Measurements from ENCODE around the gene SORCS2. TPM values are rescaled to one million over a fixed set of nuclear protein-coding genes. Genes with fewer than 3 reads are reported as not detected.

Gene SORCS2
- total RNA-seq, 5 donors from 2014 or later (not counting 1 experiment from before 2014, with no cell fraction given), result 0.22 TPM; not detected in 4

GRCh38 chr4:7295197-7295910 lies 103.0 kb downstream of the SORCS2 start:
- peaks cover 9 to 22% of the 10 kb centered on the region in 2 donors for H3K27me3 Mint-ChIP-seq
- DNase-seq (no peak), ATAC-seq (replicated peaks in 1 of 4) (no peak)
- peaks cover 0 to 34% of the 10 kb centered on the region in 2 experiments for H3K27me3 ChIP-seq (replicated peaks in 1 of 2; ENCODE audit: control insufficient read depth in 2 of 2, extremely low read depth in 1 of 2, insufficient read depth in 2 of 2, low read length in 1 of 2)
- H3K27ac Mint-ChIP-seq, result no peak overlapping the region
- ChIA-PET CTCF (no interaction called here), POLR2A (no interaction called here)
- peaks cover 0 to 4% (median 1%) of the 10 kb centered on the region in 3 donors for H3K4me1 Mint-ChIP-seq
- H3K9me3 Mint-ChIP-seq, result no peaks in the 10 kb centered on the region
- no peaks in the 10 kb centered on the region for H3K4me1 ChIP-seq (ENCODE audit: control insufficient read depth in 1 of 2, extremely low read depth in 1 of 2, insufficient read depth in 2 of 2, low read length in 2 of 2)
- WGBS (ENCODE audit: insufficient coverage), result 91% methylated on average over 20 of the region's 22 CpGs
- H3K27ac ChIP-seq (ENCODE audit: low read length), result no peak overlapping the region
- no peak overlapping the region for H3K4me3 ChIP-seq (ENCODE audit: control insufficient read depth in 1 of 2, extremely low read depth in 1 of 2, low read length in 1 of 2)
- H3K4me3 Mint-ChIP-seq, result no peak overlapping the region
- H3K36me3 ChIP-seq (ENCODE audit: control insufficient read depth in 2 of 2, extremely low read depth in 1 of 2, insufficient read depth in 1 of 2, low read length in 1 of 2), result no peaks in the 10 kb centered on the region
- H3K9me3 ChIP-seq, result no peaks in the 10 kb centered on the region
- no peaks in the 10 kb centered on the region for H3K36me3 Mint-ChIP-seq

GRCh38 chr4:7295911-7296660 lies 103.7 kb downstream of the SORCS2 start:
- Mint-ChIP-seq H3K4me3 (no peak overlapping the region), H3K4me1 (peaks cover 0 to 4% (median 1%) of the 10 kb centered on the region in 3 donors), H3K36me3 (no peaks in the 10 kb centered on the region), H3K27me3 (peaks cover 9 to 22% of the 10 kb centered on the region in 2 donors), H3K27ac (no peak overlapping the region), H3K9me3 (no peaks in the 10 kb centered on the region)
- no peak for ATAC-seq (replicated peaks in 1 of 4)
- ChIA-PET CTCF (no interaction called here), POLR2A (no interaction called here)
- 61% methylated on average over 11 of the region's 19 CpGs for WGBS (ENCODE audit: insufficient coverage)
- H3K4me1 ChIP-seq (ENCODE audit: control insufficient read depth in 1 of 2, extremely low read depth in 1 of 2, insufficient read depth in 2 of 2, low read length in 2 of 2), result no peaks in the 10 kb centered on the region
- no peaks in the 10 kb centered on the region for H3K9me3 ChIP-seq
- no peak overlapping the region for H3K27ac ChIP-seq (ENCODE audit: low read length)
- H3K4me3 ChIP-seq (ENCODE audit: control insufficient read depth in 1 of 2, extremely low read depth in 1 of 2, low read length in 1 of 2), result no peak overlapping the region
- H3K27me3 ChIP-seq (replicated peaks in 1 of 2; ENCODE audit: control insufficient read depth in 2 of 2, extremely low read depth in 1 of 2, insufficient read depth in 2 of 2, low read length in 1 of 2), result peaks cover 0 to 34% of the 10 kb centered on the region in 2 experiments
- no peaks in the 10 kb centered on the region for H3K36me3 ChIP-seq (ENCODE audit: control insufficient read depth in 2 of 2, extremely low read depth in 1 of 2, insufficient read depth in 1 of 2, low read length in 1 of 2)
- no peak for DNase-seq

DNA sequence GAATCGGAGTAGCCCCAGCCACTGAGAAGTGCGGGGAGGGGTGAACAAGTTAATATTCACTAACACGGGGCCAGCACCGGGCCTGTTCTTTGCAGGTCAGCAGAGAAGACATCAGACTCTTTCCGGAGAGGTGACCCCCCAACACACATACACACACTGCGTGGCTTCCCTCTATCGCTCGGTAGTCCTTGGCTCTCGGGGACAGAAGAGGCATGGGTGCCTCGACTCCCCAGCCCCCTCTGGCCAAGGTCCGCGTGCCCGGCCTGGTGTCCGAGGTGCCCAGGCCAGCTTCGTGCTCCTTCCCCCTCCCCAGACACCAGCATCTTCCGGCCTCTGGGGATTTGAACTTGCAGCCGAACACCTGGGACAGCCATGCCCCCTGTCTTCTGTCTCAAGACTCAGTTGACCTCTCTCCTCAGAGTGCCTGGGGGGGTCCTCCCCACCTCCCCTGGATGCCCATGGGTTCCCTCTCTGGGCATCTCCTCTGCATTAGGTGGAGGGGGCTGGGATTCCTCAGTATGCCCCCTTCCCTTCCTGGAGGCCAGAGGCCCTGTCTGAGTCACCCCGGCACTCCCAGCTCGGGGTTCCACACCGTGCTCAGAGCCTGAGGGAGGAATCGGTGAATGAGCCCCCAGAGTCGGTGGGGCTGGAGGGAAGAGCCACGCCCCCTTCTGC lies 104.5 kb downstream of the SORCS2 start:
- Mint-ChIP-seq H3K27ac (no peak overlapping the region), H3K9me3 (no peaks in the 10 kb centered on the region), H3K36me3 (no peaks in the 10 kb centered on the region), H3K27me3 (peaks cover 9 to 23% of the 10 kb centered on the region in 2 donors), H3K4me3 (no peak overlapping the region), H3K4me1 (peaks cover 0 to 4% (median 1%) of the 10 kb centered on the region in 3 donors)
- DNase-seq (no peak), ATAC-seq (replicated peaks in 1 of 4) (no peak)
- POLR2A ChIA-PET, result no interaction called here
- H3K4me1 ChIP-seq (ENCODE audit: control insufficient read depth in 1 of 2, extremely low read depth in 1 of 2, insufficient read depth in 2 of 2, low read length in 2 of 2), result no peaks in the 10 kb centered on the region
- H3K27ac ChIP-seq (ENCODE audit: low read length), result no peak overlapping the region
- CTCF ChIA-PET, result no interaction called here
- no peaks in the 10 kb centered on the region for H3K9me3 ChIP-seq
- WGBS (ENCODE audit: insufficient coverage), result 83% methylated on average over 13 of the region's 23 CpGs
- H3K4me3 ChIP-seq (ENCODE audit: control insufficient read depth in 1 of 2, extremely low read depth in 1 of 2, low read length in 1 of 2), result no peak overlapping the region
- H3K27me3 ChIP-seq (replicated peaks in 1 of 2; ENCODE audit: control insufficient read depth in 2 of 2, extremely low read depth in 1 of 2, insufficient read depth in 2 of 2, low read length in 1 of 2), result peaks cover 0 to 34% of the 10 kb centered on the region in 2 experiments
- H3K36me3 ChIP-seq (ENCODE audit: control insufficient read depth in 2 of 2, extremely low read depth in 1 of 2, insufficient read depth in 1 of 2, low read length in 1 of 2), result no peaks in the 10 kb centered on the region

DNA sequence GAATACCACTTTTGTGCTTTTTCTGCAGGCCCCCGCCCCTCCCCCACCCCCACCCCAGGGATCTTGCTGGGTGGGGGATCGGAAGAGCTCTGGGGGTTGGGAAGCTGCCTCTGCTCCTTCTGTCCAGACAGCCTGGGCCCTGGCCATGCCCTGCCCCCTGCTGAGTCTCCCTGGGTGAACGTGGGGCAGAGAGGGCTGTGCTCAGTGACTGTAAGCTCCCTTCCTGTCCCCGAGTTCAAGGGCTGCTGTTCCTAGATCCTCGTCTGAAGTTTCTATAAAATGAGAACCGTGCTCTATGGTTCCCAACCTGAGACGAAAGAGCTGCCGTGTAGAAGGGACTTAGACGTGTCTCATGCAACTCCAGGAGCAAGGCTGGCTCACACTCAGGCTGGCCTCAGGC lies 105.0 kb downstream of the SORCS2 start:
- ChIA-PET POLR2A (no interaction called here), CTCF (no interaction called here)
- Histone ChIP-seq H3K27me3 (replicated peaks in 1 of 2; ENCODE audit: control insufficient read depth in 2 of 2, extremely low read depth in 1 of 2, insufficient read depth in 2 of 2, low read length in 1 of 2) (peaks cover 0 to 38% of the 10 kb centered on the region in 2 experiments), H3K27ac (ENCODE audit: low read length) (no peak overlapping the region), H3K9me3 (no peaks in the 10 kb centered on the region), H3K4me1 (ENCODE audit: control insufficient read depth in 1 of 2, extremely low read depth in 1 of 2, insufficient read depth in 2 of 2, low read length in 2 of 2) (no peaks in the 10 kb centered on the region), H3K36me3 (ENCODE audit: control insufficient read depth in 2 of 2, extremely low read depth in 1 of 2, insufficient read depth in 1 of 2, low read length in 1 of 2) (no peaks in the 10 kb centered on the region), H3K4me3 (ENCODE audit: control insufficient read depth in 1 of 2, extremely low read depth in 1 of 2, low read length in 1 of 2) (no peak overlapping the region)
- DNase-seq (no peak), ATAC-seq (replicated peaks in 1 of 4) (no peak)
- Mint-ChIP-seq H3K9me3 (no peaks in the 10 kb centered on the region), H3K36me3 (no peaks in the 10 kb centered on the region), H3K4me1 (peaks cover 0 to 4% (median 1%) of the 10 kb centered on the region in 3 donors), H3K4me3 (no peak overlapping the region), H3K27me3 (peaks cover 9 to 26% of the 10 kb centered on the region in 2 donors), H3K27ac (no peak overlapping the region)
- WGBS (ENCODE audit: insufficient coverage), result 58% methylated on average over 7 of the region's 9 CpGs

GRCh38 chr4:7297881-7298280 lies 105.5 kb downstream of the SORCS2 start:
- no peak overlapping the region for H3K4me3 Mint-ChIP-seq
- DNase-seq, result no peak
- no peaks in the 10 kb centered on the region for H3K36me3 ChIP-seq (ENCODE audit: control insufficient read depth in 2 of 2, extremely low read depth in 1 of 2, insufficient read depth in 1 of 2, low read length in 1 of 2)
- H3K36me3 Mint-ChIP-seq, result no peaks in the 10 kb centered on the region
- 59% methylated on average over 6 of the region's 8 CpGs for WGBS (ENCODE audit: insufficient coverage)
- H3K27ac Mint-ChIP-seq, result no peak overlapping the region
- no peaks in the 10 kb centered on the region for H3K9me3 Mint-ChIP-seq
- CTCF ChIA-PET, result no interaction called here
- no peak overlapping the region for H3K27ac ChIP-seq (ENCODE audit: low read length)
- H3K9me3 ChIP-seq, result no peaks in the 10 kb centered on the region
- POLR2A ChIA-PET, result no interaction called here
- ATAC-seq (replicated peaks in 1 of 4), result no peak
- H3K4me1 ChIP-seq (ENCODE audit: control insufficient read depth in 1 of 2, extremely low read depth in 1 of 2, insufficient read depth in 2 of 2, low read length in 2 of 2), result no peaks in the 10 kb centered on the region
- peaks cover 0 to 38% of the 10 kb centered on the region in 2 experiments for H3K27me3 ChIP-seq (replicated peaks in 1 of 2; ENCODE audit: control insufficient read depth in 2 of 2, extremely low read depth in 1 of 2, insufficient read depth in 2 of 2, low read length in 1 of 2)
- no peak overlapping the region for H3K4me3 ChIP-seq (ENCODE audit: control insufficient read depth in 1 of 2, extremely low read depth in 1 of 2, low read length in 1 of 2)
- H3K27me3 Mint-ChIP-seq, result peaks cover 9 to 26% of the 10 kb centered on the region in 2 donors
- peaks cover 0 to 4% (median 1%) of the 10 kb centered on the region in 3 donors for H3K4me1 Mint-ChIP-seq

GRCh38 chr4:7298619-7299009 lies 106.3 kb downstream of the SORCS2 start:
- H3K9me3 ChIP-seq, result no peaks in the 10 kb centered on the region
- Mint-ChIP-seq H3K4me3 (no peak overlapping the region), H3K4me1 (peaks cover 0 to 4% (median 1%) of the 10 kb centered on the region in 3 donors), H3K27me3 (peaks cover 13 to 30% of the 10 kb centered on the region in 2 donors), H3K36me3 (no peaks in the 10 kb centered on the region), H3K9me3 (no peaks in the 10 kb centered on the region), H3K27ac (no peak overlapping the region)
- no peak for ATAC-seq (replicated peaks in 1 of 4)
- WGBS (ENCODE audit: insufficient coverage), result 60% methylated on average over 8 of the region's 13 CpGs
- ChIA-PET CTCF (no interaction called here), POLR2A (no interaction called here)
- no peak overlapping the region for H3K27ac ChIP-seq (ENCODE audit: low read length)
- peaks cover 0 to 38% of the 10 kb centered on the region in 2 experiments for H3K27me3 ChIP-seq (replicated peaks in 1 of 2; ENCODE audit: control insufficient read depth in 2 of 2, extremely low read depth in 1 of 2, insufficient read depth in 2 of 2, low read length in 1 of 2)
- no peaks in the 10 kb centered on the region for H3K36me3 ChIP-seq (ENCODE audit: control insufficient read depth in 2 of 2, extremely low read depth in 1 of 2, insufficient read depth in 1 of 2, low read length in 1 of 2)
- no peaks in the 10 kb centered on the region for H3K4me1 ChIP-seq (ENCODE audit: control insufficient read depth in 1 of 2, extremely low read depth in 1 of 2, insufficient read depth in 2 of 2, low read length in 2 of 2)
- no peak overlapping the region for H3K4me3 ChIP-seq (ENCODE audit: control insufficient read depth in 1 of 2, extremely low read depth in 1 of 2, low read length in 1 of 2)
- no peak for DNase-seq
